GM04503 (cell line): ENCODE results near the gene CCDC107.

Experiments
- DNase-seq: peaks from one replicate; pipeline ENCODE4 v3.0.0-alpha.2; 2012; ENCODE audit warnings: low read depth

The CCDC107 gene

GRCh38 chr9:35682520-35683315 lies 24.6 kb downstream of the CCDC107 start:
- no peak for DNase-seq

DNA sequence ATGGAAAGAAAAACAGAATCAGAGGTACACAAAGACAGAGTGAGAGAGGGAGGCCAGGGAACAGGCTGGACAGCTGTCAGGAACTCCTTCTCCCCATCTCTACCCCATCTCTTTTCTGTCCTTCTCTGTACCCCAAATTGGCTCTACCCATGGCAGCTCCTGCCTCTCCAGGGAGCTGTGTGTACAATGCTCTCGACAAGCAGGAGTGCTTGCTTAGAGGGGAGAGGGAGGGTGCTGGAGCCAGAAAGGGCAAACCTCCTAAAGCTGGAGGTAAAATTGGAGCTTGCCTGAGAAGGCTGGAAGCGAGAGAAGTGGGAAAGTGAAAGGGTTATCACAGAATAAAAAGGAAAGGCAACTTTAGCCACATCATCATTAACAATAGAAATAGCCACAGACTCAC lies 25.2 kb downstream of the CCDC107 start:
- DNase-seq, result no peak

DNA sequence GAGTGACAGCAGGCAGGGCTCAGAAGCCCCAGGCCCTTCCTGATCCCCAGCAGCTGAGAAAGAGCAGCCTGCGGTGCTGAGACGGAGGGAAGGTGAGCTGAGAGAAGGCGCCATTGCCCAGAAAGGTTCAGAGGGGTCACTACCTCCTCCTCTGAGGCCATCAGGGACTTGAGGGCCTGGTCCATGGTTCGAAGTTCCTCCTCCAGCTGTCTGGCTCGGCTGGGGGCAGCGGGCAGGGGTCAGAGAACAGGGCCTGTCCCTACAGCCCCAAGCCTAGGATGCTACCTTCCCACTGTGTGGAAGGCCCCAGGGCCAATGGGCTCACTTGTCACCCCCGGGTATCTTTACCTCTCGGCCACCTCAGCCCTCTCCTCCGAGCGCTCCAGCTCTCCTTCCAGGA lies 26.8 kb downstream of the CCDC107 start:
- DNase-seq, result no peak

DNA sequence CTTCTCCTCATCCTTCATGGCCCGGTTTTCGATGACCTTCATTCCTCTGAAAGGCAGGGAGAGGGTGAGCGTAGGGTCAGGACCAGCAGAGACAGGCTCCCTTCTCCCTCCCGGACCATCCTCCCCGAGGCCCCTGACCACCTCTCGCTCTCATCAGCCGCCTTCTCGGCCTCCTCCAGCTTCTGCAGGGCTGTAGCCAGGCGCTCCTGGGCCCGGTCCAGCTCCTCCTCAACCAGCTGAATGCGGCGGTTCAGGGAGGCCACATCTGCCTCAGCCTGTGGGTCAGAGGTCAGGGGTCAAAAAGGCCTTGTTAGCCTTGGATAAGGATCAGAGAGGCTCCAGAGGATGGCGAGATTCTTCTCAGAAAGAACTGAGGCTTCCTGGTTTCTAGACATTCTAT lies 27.4 kb downstream of the CCDC107 start:
- DNase-seq, result no peak

- no peak for DNase-seq
Observed at GRCh38 chr9:35686222-35687203, 28.4 kb downstream of the CCDC107 start.

GRCh38 chr9:35687306-35687705 lies 29.2 kb downstream of the CCDC107 start:
- DNase-seq, result no peak

GRCh38 chr9:35687972-35688557 lies 30.0 kb downstream of the CCDC107 start:
- DNase-seq, result no peak

- DNase-seq, result peak; percentile 38
Observed at GRCh38 chr9:35688558-35689541, 30.8 kb downstream of the CCDC107 start.

DNA sequence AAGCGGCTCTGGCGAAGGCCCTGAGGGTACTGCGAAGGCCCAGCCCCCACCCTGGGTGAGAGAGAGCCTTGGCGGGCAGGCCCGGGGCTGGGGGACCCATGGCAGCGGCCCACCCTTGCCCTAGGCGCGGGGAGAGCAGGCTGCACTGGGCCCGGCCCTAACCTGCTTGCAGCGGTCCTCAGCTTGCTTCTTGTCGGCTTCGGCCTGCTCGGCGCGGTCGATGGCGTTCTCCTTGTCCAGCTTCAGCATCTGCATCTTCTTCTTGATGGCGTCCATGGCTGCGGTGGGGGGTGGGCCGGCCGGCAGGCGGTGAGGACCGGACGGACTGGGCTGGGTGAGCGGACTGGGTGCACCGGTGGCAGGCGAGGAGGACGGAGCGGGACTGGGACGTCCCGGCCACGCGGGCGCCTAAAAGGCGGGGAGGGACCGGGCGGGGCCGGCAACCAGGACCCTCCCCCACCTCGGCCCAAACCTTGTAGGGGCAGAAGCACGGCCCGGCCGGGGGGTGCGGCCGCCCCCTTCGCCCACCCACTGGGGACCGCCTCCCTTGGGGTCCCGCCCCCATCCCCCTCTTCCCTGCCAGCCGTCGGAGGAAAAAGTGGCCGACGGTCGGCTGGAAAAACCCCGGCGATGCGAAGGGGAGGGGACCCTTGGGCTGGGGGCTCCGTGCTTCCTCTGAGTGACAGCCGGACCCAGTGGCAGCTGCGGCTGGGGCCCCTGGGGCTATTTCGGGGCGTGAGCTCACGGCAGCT lies 31.6 kb downstream of the CCDC107 start, which contains the start of gene TPM2:
Gene TPM2 (minus strand): TSS at position 384 of the 752 bp plus-strand sequence. CDS start 108 bp downstream, at position 276.
- DNase-seq, result peak; percentile 45

DNA sequence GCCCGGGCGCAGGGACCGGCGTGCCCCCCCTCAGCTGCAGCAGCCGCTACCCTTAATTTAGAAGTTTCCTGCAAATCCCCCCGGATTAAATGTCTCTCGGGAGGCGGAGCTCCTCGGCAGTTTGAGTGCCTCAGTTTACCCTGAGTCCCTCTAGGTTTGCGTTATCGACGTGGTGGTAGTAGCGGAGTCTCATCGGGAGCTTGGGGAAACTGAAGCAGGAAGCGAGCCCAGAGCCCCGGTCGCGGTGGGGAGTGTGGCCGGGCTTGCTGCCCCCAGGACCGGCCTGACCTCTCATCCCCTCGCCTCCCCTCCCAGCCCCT lies 32.2 kb downstream of the CCDC107 start:
- peak; percentile 31 for DNase-seq

DNA sequence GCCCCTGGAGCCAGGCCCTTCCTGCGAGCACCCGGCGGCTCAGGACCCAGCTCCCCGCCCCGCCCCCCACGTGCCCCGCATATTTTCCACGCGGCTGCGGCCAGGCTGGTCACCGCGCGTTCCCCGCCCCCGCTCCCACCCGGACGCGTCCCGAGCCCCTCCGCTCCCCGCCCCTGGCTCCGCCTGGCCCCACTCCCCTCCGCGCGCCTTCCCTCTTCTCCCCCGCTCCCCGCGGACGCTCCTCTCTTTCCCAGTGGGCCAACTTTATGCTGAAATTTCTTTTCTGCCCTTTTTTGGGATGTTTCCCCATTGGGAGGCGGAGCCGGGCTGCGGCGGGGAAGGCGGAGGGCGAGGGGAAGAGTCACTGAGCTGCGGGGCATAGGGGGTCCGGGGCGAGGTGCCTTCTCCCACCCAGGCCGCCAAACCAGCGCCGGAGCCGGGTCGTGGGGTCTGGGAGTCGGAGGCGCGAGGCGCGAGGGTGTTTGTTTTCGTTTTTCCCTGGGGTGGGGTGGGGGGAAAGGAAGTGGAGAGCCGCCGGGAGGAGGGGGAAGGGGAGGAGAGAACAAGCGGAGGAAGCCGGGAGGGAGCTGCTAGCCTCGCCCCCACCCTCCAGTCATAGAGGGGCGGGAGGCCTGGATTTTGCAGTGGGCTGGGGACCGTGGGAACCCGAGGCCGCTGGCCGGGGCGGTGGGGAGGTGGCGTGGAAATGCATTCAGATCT lies 32.7 kb downstream of the CCDC107 start:
- peak; percentile 50 for DNase-seq

DNA sequence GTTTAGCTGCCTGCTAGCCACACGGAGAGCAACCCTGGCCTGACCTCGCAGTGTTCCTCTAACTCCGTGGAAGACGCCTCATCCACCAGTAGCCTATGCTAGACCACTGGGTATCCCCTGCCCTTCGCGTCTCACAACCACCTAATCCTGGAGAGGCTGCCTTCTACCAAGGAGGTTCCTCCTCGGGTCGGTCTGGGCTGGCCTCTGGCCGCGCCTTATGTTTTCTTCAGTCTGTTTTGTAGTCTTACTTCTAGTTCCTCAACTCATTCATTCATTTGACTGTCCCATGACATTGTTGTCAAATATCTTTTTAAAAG lies 33.2 kb downstream of the CCDC107 start:
- no peak for DNase-seq

GRCh38 chr9:35691757-35692301 lies 33.7 kb downstream of the CCDC107 start:
- no peak for DNase-seq

- DNase-seq, result no peak
Observed at GRCh38 chr9:35695943-35696401, 37.9 kb downstream of the CCDC107 start.

- DNase-seq, result no peak
Observed at GRCh38 chr9:35696520-35697215, 38.6 kb downstream of the CCDC107 start.

DNA sequence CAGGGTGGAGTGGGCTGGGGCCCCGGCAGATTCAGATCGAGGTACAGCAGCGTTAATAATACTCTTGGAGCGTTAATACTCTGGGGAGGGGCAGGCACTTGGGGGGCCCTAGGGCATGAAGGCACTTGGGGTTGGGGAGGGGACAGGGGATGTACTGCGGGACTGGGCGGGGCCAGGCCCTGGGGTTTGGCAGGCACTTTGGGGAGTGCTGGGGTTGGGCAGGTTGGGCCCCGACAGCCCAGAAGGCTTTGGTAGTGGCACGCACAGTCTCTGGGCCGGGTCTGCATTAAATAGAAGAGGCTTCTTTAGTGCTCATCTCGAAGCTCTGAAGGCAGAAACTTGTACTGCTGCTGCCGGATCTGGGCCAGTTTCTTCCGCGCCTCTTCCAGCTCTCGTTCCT lies 39.4 kb downstream of the CCDC107 start:
- DNase-seq, result no peak

DNA sequence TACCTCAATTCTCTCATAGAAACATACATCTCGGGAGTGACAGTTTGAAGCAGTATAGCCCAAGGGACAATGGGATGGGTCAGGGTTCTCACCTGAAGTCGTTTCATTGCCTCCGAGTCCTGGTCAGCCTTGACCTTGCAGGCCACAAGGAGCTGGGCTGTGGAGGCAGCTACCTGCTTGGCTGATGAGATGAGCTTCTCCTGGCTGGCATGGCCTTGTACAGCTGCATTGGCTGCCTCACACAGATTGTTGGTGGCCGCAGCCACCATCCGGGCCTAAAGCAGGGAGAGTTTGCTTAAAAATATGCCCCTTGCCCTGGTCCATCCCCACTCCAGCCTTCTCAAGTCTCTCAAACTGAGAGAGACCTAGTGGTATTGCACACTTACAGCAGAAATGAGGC lies 40.1 kb downstream of the CCDC107 start:
- DNase-seq, result no peak

DNA sequence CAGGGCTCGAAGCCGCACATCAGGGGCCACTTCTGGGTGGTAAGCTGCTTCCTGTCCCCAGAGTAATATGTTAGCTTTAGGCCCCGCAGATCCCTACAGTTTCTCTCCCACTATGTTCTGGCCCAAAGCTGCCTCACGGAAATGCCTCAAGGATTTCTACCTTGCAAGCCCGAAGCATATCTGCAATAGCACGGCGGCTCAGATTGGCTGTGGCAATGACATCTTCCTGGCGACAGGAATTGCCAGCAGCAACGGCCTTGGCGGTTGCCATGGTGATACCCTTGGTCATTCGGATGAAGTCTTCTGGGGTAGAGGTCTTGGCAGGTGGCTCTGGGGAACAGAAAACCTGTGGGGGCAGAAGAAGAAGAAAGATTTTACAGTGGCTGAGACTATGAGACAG lies 41.9 kb downstream of the CCDC107 start:
- DNase-seq, result no peak

- DNase-seq, result no peak
Observed at GRCh38 chr9:35700942-35701341, 42.9 kb downstream of the CCDC107 start.
